Stimulated activated CD8-positive, alpha-beta memory T cell treated with anti-CD3 and anti-CD28 coated beads, Interleukin-15, amount 100 ng/mL, for 4 hours (primary cell): ENCODE measurements around the gene NLK.

ENCODE experiments used
- DNase-seq, 2 donors: peaks; one replicate each; pipeline ENCODE4 v3.0.0-alpha.2; 2020; ENCODE audit warnings: low read depth in 2 of 2

The NLK gene

DNA sequence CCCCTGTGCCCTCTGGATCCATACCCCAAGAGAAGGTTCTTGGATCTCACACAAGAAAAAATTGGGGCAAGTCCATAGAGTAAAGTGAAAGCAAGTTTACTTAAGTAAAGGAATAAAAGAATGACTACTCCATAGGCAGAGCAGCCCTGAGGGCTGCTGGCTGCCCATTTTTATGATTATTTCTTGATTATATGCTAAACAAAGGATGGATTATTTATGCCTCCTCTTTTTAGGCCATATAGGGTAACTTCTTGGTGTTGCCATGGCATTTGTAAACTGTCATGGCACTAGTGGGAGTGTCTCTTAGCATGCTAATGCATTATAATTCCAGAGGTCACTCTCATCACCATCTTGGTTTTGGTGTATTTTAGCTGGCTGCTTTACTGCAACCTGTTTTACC lies 70.8 kb downstream of the NLK start:
- no peak for DNase-seq

DNA sequence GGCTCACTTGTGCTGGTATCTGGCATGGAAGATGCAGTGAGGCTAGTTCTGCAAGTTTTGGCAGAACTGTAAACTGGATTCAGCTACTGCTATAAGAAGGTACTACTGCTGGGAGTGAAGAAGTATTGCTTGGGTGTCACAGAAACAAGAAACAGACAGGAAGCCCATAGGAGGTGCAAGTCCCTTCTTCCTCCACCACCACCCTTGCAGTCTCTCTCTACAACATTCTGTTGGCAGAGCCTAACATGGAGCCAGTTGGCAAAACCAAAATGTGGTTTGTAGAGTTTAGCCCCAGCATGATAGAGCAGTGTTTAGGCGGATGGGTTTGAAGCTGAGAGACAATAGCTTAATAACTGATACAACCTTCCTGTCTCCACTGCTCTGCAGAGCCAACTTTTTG lies 72.6 kb downstream of the NLK start:
- no peak for DNase-seq

DNA sequence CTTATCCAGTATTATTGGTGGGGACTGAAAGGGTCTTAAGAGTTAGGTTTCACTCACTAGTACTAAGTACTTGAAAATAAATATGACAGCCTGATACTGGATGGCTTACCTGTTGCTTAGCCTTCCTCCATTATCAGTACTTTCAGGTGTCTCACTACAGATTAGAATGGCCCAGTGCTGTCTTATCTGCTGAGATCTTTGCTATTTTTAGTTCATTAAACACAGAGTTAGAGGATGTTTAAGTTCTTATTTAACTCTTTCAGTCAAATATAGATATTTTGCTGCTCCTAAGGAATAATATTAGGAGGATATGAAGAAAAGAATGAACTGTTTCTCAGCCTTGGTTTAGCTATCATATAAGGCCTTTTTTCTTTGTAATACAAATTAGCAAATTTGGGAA lies 74.8 kb downstream of the NLK start:
- no peak for DNase-seq

DNA sequence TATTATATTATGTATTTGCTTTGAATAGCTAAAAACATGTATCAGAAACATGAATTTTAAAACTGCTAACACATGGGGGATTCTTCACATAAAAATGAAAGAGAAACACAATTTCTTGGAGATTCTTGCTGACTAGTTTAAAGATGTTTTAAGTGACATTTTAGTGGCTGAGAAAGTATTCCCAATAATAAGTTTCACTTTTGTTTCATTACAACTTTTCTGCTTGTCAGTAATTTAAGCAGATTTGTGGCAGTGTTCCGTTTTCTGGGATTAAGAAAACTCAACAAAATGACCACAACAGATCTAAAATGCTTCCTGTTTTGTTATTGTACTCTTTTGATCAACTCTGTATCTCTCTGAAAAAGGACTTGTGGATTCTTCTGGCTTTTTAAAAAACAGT lies 75.9 kb downstream of the NLK start:
- no peak for DNase-seq

DNA sequence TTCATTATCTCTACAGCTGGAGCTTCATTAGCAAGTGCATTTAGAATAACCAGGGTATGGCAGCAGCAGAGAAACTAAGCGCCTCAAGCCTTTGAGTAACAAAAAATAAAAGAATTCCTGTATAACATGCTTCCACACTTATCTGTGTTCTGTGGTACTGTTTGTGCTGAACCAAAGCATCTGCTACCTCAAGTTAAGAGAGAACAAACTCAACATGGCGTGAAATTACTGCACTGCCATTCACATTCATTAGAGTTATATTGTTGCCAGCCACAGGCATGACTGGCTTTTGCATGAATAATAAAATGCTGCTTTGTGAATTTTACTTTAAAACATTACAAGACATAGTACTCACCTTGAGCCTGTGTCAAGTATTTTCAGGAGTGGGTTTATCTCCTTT lies 76.6 kb downstream of the NLK start:
- DNase-seq: no peak

DNA sequence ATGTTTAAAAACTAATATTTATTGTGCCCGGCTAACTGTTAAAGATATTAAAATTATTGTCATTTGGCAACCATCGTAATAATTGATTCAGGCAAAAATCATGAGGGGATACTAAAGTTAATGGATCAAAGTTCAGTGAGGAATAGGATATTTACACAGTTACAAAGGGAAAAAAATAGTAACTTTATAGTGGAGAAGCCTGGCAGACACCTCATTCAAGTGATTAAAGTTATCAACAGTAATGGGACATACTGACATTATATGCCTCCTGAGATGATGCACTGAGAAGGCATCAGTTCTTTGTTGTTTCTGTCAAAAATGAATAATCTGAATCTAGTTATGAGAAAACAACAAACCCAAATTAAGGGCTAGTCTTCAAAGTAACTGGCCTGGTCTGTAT lies 77.1 kb downstream of the NLK start:
- no peak for DNase-seq

DNA sequence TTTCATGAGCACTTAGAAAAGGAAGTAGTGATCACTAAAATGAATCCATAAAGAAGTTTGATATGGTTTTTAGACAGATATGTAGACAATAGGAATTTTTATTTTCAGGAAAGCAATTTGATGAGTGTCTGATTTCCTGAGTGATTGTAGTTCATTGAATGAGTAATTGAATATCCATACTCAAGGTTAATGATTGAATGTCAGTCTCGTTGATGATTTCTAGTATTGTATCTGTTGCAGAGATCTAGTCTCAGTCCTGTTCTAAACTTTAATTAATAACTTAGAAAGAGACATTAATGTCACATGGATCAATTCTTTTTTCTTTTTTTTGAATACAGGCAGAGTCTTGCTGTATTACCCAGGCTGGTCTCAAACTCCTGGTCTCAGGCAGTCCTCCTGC lies 78.3 kb downstream of the NLK start:
- no peak for DNase-seq

DNA sequence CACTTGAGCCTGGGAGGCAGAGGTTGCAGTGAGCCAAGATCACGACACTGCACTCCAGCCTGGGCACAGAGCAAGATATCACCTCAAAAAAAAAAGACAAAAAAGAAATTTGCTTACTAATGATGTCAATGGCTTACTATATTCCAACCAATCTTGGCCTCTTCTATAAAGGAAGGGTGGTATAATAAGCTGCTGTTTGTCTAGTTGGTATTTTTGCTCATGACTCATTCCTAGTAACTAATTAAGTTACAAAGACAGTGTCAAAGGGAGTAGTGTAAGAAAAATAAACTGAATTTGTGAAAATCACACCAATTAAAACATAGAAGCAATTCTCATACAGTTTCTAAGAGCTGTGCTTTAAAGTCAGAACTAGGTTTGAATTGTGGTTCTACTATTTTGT lies 82.5 kb downstream of the NLK start:
- DNase-seq: no peak

DNA sequence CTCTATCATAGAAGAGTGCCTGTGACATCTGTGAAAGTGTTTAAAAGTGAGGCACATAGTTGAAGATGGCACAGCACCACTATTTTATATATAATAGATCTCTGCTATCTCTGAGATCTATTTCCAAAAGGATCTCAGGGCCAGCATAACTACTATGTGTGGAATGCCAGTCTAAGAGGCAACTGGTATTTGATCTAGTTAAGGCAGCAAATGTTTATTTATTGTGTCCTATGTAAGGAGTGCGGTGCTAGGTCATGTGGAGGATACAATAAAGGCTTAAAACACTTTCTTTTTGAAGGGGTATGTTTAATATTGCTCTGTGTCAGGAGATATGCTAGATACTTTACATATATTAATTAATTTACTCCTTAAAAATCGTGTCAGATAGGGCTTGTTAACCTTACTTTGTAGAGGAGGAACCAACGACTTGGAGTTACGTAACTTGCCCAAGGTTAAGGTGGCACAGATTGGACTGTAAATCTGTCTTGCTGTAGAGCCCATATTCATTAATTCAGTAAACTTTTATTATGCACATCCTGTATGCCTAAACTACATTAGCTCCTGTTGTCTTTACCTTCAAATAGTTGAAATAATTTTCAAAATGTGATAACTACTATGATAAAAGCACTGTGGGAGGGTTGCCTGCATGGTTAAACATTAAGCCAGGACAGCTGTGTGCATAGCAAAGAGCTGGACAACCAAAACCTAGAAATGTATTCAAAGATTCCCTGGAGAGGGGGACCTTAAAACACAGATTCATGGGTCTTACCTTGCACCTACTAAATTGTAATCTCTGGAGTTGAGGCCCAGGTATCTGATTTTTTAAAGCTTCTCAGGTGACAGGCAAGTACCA lies 83.3 kb downstream of the NLK start:
- DNase-seq: no peak

DNA sequence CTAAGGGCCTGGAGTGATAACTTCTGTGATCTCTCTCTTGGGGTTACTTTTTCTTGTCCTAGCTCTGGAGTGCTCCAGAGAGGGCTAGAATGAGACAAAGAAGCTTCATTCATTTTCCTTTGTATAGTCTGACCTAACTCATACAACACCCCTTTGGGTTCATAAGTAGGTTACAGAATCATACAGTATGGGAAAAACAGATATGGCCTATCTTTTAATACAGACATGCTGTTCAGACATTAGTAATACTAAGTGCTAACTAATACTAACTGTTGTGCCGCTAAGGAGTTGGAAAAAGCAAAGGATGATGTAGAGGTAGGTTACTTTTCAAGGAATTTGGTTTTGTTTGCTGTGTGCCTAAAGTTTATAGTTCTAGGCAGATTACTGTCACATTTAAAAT lies 84.7 kb downstream of the NLK start:
- no peak for DNase-seq

DNA sequence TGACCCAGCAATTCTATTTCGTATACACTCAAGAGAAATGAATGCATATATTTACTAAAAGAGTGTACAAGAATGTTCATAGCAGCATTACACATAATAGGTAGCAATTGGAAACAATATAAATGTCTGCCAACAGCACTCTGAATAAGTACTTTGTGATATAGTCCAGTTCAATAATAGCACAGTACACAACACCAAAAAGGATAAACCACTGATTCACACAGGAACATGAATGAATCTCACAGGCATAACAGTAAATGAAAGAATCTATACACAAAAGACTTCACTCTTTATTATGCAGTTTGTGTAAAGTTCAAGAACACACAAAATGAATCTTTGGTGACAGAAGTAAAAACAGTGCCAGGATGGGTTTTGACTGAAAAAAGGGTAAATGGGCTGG lies 86.3 kb downstream of the NLK start:
- no peak for DNase-seq

DNA sequence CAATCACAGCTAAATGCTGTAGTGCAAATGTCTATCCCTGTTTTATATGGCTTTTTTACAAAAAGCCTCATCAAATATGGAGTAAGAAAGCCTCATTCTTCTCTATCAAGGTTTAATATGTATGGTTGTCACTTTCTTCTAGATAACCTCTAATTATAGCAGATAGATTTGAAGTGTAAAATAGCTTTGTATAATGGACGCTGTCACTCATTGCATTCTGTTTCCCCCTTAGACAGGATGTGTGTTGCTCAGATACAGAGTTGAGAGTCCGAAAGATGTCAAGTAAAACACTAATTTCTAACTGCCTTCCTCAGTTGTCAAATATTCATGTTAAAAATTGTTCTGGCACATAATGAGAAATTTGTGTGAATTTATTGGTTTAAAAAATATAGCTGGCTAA lies 88.0 kb downstream of the NLK start:
- no peak for DNase-seq

DNA sequence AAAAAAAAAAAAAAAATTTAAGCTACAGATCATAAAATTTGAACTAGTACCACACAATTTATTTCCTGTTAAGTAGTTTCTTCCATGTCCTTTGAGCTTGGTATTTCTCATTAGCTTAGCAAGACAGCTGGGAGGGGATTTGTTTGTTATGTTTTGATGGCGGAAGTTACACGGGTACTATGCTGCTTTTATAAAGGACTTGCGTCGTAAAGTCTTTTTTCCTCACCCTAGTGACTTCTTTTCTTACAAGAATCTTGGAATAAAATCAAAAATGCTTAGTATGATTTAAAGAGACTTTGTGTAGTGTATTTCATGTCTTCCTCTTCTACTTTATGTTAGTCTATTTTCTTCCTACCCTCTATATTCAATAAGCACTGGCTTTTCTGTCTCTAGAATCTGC lies 89.1 kb downstream of the NLK start:
- DNase-seq: no peak

DNA sequence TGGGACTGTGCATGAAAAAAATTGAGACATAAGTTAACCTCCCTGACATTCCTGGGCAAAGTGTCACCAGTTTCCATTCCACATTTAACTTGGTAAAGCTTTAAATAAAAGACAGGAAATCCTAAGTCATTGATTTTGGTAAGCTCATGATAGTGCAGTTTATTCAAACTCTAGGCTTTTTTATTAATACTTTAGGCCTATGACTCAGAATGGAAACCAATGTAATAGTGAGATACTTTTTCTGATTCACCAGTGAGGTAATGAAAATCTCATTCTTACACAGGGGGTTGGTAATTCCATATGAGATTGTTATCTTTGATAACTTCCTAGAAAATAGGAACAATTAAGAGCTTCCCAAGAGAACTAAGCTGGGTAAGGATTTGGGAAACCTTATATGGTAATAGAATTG lies 91.1 kb downstream of the NLK start:
- no peak for DNase-seq

DNA sequence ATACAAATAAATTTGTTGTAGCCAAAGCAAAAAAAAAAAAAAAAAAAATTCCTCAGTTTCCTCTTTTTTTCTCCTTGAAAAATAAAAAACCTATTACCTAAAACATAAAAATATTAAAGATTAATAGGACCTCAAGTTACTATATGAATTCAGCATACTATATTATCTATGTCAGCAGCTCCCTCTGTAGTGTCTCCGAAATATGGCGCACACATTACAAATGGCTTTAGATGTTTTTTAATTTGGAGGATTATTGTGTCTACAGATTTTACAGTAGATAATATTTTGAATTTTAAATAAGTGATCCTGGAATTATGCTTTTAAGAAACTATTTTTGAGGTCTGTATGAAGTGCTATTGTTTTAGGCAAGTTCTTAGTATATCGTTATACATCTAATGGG lies 94.4 kb downstream of the NLK start:
- no peak for DNase-seq

DNA sequence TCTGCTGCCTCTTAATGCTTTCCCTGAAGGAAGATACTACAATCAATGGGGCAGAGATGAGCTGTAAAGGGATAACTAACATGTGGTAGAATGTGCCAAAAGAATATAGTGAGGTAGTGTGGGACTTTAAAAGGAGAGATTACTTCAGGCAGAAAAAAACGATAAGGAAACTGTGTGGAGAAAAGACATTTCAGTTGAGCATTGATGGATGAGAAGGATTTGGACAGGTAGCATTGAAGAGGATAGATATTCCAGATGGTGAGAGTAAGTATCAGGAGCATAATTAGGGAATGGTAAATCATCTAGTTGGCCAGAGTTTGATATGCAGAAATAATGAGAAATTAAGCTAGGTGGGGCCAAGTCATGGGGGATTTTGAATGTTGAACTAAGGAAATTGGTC lies 97.3 kb downstream of the NLK start:
- DNase-seq: no peak

DNA sequence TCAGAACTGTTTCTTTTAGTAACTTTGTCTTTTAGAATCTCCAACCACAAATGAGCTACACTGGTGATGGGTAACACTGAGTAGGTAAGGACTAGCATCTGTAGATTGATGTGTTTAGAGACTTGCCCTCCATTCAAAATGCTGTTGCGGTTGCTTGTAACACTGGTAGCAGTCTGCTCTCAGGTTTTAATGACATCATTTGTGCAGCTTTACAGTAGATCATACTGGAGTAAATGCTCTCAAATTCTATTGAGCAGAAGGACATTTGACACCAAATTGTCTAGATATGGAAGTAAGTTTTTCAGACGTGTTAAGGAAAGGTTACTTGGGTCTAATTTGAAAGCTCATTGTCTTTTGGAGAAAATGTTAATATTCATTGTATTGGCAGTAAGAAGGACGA lies 98.8 kb downstream of the NLK start:
- DNase-seq: no peak

DNA sequence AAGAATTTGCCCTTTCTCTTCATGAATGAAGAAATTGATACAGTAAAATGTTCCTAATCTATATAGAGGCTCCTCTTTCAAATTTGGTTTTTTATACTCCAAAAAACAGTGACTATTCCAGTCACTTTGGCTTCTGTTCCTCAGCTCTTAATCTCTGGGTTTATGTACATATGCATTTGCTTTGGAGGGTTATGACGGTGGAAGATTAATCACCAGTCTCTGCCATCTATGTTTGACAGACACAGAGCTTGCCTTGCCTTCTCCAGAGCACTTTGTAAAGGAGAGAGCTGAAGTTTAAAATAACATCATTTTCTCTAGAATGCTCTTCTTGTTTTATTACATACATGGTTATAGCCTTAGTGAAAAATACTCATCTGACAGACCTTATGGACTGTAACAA lies 99.3 kb downstream of the NLK start:
- no peak for DNase-seq

DNA sequence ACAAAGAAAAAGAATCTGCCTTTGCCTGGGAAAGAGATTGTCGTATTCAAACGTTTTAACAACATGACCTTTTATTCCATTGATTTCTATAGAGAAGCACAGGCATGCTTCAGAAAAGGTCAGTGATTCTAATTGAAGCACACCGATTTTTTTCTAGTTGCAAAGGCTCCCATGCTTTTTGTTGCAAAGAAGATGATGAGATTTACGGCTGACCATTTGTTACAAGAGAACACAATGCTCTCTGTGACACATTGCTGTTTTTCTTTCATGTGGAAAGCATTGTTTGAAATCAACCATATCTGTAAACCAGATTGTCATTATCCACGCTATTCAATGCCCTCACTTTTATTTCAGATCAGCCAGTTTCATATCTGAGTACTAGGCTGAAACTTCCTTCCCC lies 99.8 kb downstream of the NLK start:
- no peak for DNase-seq

DNA sequence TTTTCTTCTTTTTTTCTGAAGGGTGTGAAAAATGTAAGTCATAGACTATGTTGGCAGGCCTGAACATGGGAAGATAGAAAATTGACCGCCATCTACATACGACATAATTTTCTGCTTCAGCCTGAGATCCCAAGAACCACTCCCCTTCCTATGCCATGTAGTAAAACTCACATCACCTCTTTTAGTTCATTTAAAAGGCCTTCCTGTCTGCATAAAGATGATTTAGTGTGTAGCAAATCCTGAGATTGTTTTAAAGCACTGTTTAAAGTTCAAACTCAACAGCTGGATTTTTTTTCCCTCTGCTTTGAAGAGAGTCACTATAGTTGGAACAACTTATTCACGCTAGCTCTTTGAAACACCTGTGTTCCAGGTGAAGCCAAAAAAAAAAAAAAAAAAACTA lies 101.5 kb downstream of the NLK start:
- no peak for DNase-seq

DNA sequence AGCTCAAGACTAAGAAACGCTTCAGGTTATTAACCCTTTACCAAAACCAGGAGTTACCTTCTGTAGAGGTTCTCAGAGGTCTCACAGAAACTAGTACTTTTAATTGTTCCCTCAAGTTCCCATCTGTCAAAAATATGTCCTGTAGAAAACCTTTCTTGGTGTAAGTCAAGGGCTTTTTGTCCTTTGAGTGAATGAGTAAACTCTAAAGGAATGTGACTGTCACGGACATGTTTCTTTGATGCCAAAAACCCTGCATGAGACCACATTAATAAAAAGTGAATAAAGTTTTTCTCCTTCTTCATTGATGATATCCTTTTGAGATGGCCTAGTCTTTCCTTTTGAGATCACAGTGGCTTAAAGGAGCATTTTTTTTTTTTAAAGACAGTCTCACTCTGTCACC lies 102.9 kb downstream of the NLK start:
- DNase-seq: no peak

DNA sequence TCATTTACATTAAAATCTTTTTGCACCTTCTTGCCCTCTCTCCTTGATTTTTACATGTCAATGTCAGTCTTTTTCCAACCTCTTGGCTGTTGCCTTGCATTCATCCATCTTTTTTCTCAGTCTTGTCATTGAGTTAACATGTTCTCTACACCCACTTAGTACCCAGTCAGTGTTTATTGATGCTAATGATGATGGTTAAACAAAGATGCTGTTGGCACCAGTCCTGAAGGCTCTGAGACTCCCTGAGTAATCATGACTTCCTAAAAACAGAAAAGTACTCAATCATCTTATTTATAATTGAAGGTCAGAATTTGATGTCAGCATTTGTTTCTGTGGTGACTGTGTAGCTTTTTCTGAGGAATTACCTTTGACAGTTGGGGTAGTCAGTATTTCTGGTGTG lies 104.5 kb downstream of the NLK start:
- no peak for DNase-seq

DNA sequence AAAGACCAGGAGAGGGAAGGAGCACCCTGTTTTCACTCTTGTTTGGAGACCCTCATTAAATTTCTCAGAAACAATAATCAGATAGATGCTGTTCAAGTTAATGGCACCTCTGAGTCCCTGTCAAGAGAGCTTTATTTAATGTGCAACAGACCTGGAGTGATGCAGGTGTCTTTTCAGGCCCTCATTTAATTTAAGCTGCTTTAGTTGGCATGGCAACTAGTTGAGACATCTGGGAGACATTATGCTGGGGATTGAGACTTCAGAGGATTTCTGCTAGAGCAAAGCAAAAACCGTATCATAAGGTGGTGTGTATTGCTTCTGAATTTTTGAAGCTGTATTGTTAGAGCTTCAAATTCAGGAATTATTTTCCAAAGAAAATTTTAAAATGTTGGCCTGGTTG lies 108.5 kb downstream of the NLK start:
- no peak for DNase-seq

DNA sequence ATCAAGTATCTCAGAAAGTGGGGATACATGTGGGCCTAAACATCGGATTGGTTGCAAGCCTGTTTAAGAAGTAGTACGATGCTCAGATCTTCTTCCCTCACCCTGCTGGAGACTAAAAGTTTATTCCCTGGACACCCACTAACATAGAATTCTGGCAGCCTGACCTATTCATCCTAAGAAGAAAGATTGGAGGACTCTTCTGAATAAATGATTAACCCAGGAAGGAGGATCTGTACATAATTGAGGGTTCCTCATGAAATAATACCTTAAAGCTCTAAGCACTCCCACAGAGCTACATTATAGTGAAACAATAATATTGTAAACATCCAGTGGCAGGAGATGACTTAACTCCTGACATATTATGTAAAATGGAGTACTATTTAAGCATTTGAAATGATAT lies 111.7 kb downstream of the NLK start:
- no peak for DNase-seq
